ENCODE data around the gene CHRNB1.

GRCh38 chr17:7466318-7466638 lies 21.4 kb downstream of the CHRNB1 start:
- TF ChIP-seq, protein P1, sequence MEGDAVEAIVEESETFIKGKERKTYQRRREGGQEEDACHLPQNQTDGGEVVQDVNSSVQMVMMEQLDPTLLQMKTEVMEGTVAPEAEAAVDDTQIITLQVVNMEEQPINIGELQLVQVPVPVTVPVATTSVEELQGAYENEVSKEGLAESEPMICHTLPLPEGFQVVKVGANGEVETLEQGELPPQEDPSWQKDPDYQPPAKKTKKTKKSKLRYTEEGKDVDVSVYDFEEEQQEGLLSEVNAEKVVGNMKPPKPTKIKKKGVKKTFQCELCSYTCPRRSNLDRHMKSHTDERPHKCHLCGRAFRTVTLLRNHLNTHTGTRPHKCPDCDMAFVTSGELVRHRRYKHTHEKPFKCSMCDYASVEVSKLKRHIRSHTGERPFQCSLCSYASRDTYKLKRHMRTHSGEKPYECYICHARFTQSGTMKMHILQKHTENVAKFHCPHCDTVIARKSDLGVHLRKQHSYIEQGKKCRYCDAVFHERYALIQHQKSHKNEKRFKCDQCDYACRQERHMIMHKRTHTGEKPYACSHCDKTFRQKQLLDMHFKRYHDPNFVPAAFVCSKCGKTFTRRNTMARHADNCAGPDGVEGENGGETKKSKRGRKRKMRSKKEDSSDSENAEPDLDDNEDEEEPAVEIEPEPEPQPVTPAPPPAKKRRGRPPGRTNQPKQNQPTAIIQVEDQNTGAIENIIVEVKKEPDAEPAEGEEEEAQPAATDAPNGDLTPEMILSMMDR (conservative IDR thresholded peaks at IDR 0.05; ENCODE audit: low read length), result no peak
- no peak for TF ChIP-seq EZH2phosphoT487 (IDR thresholded peaks at IDR 0.05; ENCODE audit: borderline replicate concordance)
